Measurements from ENCODE around the gene VASN.
A peak's percentile ranks its signal among the peaks of the same experiment; 100 is the strongest.
"Not testable (repeated sequence)": the region's sequence is repeated elsewhere in the genome, so short reads cannot be mapped to it uniquely, and the experiment has no call there.

The VASN gene

DNA sequence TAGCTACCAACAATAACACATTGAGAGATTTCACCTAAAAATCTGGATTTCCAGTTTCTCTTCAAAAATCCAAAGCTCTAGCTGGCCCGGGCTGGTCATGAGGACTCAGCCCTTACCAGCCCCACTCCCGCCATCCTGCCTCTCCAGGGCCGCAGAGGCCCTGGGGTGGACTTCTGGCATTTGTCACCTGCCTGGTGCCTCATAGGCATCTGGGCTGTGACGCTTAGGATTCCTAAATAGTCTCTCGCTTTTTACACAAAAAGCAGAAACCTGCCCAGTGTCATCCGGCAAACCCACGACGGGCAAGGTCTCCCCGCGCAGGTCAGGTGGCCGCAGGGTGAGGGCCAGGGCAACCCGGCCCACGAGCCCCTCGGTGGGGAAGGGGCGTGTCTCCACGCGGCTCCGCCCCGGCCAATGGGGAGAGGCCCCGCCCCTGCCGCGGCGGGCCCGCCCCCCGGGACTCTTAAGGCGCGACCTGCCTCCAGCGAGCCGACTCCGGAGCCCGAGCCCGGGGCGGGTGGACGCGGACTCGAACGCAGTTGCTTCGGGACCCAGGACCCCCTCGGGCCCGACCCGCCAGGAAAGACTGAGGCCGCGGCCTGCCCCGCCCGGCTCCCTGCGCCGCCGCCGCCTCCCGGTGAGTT, at the start of gene VASN:
VASN (plus strand) TSS at position 492 of the 644 bp plus-strand sequence. CDS start 9,030 bp downstream, outside the sequence.
- no peak for DNase-seq

GRCh38 chr16:4322121-4323052, 49.3 kb upstream of the VASN start:
- no peak for DNase-seq

- no peak for DNase-seq
Observed at GRCh38 chr16:4323071-4323844, 48.4 kb upstream of the VASN start.

- DNase-seq, result no peak
Observed at GRCh38 chr16:4323845-4324488, 47.7 kb upstream of the VASN start.

- DNase-seq, result no peak
Observed at GRCh38 chr16:4324492-4325252, 47.0 kb upstream of the VASN start.

GRCh38 chr16:4325253-4325758, 46.3 kb upstream of the VASN start:
- DNase-seq, result peak; percentile 71

GRCh38 chr16:4327386-4328045, 44.1 kb upstream of the VASN start:
- no peak for DNase-seq

GRCh38 chr16:4328046-4328781, 43.4 kb upstream of the VASN start:
- DNase-seq, result peak; percentile 37

GRCh38 chr16:4328782-4329775, 42.6 kb upstream of the VASN start:
- DNase-seq, result no peak

DNA sequence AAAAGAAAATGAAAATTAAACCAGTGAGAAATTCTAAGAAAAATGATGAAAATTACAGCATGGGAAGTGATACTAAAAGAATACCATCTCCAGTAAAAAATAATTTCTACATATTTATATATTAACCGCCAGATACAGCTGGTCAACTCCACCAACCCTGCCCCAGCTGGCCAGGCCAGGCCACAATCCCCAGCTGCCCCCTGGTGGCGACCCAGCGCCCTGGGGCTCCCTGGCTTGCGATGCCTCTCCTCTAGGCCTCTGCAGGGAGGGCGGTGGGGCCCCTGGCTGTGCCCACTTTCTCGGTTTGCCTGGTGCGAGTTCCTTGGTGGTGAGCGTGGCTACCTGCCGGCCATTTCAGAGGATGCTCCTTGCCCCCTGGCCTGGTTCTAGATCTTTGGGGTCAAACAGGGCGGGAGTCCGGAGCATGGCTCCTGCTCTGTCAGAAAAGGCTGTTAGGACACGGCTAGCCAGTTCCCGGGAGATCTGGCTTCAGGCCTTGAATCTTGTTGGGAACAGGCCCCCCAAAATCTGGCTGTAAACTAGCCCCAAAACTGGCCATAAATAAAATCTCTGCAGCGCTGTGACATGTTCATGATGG, 41.3 kb upstream of the VASN start:
- DNase-seq, result peak; percentile 84

DNA sequence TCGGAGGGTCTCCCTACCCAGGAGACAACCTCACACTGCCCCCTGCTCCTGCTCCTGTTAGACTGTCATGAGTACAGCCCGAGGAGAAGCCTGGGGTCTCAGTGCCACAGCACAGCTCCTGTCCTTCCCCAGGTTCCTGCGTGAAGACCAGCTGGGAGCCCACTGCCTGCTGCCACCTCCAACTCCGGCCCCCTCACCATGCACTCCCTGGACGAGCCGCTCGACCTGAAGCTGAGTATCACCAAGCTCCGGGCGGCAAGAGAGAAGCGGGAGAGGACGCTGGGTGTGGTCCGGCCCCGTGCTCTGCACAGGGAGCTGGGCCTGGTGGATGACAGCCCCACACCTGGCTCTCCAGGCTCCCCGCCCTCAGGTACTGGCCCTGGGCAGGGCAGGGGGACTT, 39.6 kb upstream of the VASN start:
- DNase-seq, result no peak

DNA sequence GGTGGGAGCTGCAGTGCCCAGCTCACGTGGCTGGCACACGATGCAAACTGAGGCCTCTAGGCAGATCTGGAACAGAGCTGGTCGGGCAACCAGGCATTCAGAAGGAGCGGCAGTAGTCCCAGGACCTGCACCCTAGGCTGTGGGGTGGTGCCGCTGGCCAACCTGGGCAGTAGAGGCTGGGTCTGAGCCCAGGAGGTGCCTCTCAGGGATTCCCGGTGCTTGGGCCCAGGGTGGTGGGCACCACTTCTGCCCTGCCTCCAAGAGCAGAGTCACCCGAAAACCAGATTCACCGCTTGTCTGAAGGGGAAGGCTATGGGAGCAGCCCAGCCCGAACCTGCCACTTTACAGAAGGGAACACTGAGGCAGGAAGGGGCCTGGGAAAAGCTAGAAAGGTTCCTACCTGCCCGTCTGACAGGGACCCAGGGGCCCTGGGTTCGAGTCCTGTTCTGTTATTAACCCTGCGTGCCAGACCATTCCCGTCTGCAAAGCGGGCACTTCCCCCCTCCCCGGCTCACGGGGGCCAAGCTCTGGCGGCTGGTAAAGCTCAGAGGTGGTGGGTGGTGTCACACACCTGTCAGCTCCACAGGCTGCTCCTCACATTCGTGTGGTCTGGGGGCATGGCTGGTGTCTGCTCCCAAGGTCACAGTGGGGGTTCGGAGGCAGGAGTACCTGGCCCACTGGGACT, 38.9 kb upstream of the VASN start:
- DNase-seq, result no peak

GRCh38 chr16:4333308-4333638, 38.4 kb upstream of the VASN start:
- DNase-seq, result no peak

DNA sequence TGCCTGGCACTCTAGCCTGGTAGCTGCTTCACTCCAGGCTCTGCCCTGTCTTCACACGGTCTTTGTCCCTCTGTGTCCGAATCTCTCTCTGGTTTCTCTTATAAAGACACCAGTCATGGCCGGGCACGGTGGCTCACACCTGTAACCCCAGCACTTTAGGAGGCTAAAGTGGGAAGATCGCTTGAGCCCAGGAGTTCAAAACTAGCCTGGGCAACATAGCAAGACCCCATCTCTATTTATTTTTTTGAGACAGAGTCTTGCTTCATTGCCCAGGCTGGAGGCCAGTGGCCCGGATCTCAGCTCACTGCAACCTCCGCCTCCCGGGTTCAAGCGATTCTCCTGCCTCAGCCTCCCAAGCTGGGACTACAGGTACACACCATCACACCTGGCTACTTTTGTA, 37.9 kb upstream of the VASN start:
- DNase-seq, result not testable (repeated sequence)

DNA sequence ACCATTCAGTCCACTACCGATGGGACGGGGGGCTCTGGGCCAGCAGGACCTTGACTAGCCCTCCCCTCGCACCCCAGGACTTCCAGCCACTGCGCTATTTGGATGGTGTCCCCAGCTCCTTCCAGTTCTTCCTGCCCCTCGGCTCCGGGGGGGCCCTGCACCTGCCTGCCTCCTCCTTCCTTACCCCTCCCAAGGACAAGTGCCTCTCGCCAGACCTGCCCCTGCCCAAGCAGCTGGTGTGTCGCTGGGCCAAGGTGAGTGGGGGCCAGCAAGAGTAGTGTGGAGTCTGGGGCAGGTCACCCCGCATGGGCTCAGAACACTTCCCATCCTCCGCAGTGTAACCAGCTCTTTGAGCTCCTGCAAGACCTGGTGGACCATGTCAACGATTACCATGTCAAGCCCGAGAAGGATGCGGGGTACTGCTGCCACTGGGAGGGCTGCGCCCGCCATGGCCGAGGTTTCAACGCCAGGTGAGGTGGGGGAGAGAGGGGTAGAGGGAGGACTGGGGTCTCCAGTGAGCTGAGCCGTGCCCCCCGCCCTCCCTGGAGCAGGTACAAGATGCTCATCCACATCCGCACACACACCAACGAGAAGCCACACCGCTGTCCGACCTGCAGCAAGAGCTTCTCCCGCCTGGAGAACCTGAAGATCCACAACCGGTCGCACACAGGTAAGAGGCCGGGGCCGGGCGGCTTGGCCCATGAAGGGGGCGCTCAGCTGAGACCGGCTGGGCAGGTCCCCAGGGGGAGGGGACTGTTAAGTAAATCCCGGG, 36.7 kb upstream of the VASN start:
- DNase-seq, result no peak

GRCh38 chr16:4336701-4337539, 34.7 kb upstream of the VASN start:
- DNase-seq, result no peak
